ENCODE results near the gene BATF3. TPM values are rescaled to one million over a fixed set of nuclear protein-coding genes. Genes with fewer than 3 reads are reported as not detected.

Gene BATF3
- total RNA-seq, 1 experiment from 2014 or later = 5.8 TPM

DNA sequence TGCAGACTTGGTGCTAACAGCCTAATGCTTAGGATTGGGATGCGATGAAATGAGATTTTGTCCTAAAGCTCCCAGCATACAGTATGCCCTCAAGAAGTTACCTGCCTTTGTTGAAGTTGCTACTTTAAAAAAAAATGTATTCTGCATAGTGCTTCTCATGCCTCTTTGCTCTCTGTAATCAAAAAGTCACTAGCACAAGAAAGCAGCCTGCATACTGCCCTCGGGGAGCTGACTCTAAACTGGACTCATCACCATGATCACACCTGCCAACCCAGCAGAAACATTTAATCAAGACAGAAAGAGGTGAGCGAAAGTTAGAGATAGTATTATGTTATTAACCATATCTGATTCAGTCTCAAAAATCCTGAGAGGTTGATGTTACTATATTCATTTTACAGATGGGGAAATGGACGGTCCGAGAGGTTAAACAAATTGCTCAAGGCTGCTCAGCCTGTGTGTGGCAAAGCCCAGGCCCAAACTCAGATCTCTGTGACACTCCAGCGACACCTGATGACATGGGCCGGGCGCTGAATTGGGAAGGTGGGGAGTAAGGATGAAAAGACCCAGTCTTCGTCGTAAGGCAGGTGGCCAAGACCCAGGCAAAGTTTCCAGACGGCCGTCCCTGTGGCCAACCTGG, 1.1 kb downstream of the BATF3 start:
- Histone ChIP-seq H3K27me3 (ENCODE audit: control insufficient read depth, insufficient read depth, low read length) (peaks cover 62% of the 10 kb centered on the region), H3K36me3 (replicated peaks; ENCODE audit: control insufficient read depth, insufficient read depth, low read length) (no peaks in the 10 kb centered on the region), H3K4me3 (ENCODE audit: insufficient read depth, low read depth, low read length) (peak overlapping the region; percentile 57)
- no peak for DNase-seq

- Histone ChIP-seq H3K4me3 (ENCODE audit: insufficient read depth, low read depth, low read length) (no peak overlapping the region), H3K36me3 (replicated peaks; ENCODE audit: control insufficient read depth, insufficient read depth, low read length) (no peaks in the 10 kb centered on the region), H3K27me3 (ENCODE audit: control insufficient read depth, insufficient read depth, low read length) (peaks cover 49% of the 10 kb centered on the region)
- DNase-seq = no peak
These were observed 2.8 kb downstream of the BATF3 start for GRCh38 chr1:212696721-212697331.

DNA sequence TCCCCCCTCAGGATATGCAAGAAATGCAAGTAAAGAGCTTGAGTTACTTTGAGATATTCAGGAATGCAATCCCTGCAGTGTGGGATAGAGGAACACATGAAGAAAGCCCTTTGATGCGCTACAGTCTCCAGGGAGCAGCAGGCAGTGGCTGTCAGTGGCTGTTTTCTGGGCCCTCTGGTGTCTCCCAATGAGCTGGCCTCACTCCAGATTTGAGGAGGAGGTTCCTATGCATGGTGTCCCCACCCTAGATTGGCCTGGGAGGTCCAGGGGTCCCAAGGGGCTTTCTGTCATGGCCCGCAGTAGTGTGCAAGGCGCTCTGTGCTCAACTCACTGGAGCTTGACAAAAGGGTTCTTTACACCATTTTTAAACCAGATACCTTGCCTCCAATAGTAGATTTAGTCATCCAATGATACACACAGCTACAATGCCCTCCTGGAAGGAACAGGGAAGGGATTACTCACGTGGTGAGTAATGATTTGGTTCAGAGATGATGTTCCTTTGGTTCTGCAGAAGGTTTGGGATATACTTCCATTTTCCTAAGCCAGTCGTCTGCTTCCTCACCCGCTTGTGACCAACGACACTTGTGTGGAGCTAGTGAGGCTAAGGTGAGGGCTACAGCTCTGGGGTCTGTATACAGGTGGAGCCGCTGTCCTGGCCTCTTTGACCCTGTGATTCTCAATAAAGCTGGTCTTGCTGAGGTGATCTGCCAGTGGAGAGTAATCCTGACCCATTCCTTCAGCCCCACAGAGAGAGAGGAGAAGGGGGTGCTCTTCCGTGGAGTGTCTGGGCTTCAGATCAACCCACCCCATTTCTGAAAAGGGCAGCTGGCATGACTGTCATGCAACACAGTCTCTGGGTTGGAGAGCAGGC, 6.6 kb downstream of the BATF3 start:
- peak; percentile 55 for DNase-seq
- Histone ChIP-seq H3K27me3 (ENCODE audit: control insufficient read depth, insufficient read depth, low read length) (peaks cover 12% of the 10 kb centered on the region), H3K4me3 (ENCODE audit: insufficient read depth, low read depth, low read length) (no peak overlapping the region), H3K36me3 (replicated peaks; ENCODE audit: control insufficient read depth, insufficient read depth, low read length) (no peaks in the 10 kb centered on the region)

DNA sequence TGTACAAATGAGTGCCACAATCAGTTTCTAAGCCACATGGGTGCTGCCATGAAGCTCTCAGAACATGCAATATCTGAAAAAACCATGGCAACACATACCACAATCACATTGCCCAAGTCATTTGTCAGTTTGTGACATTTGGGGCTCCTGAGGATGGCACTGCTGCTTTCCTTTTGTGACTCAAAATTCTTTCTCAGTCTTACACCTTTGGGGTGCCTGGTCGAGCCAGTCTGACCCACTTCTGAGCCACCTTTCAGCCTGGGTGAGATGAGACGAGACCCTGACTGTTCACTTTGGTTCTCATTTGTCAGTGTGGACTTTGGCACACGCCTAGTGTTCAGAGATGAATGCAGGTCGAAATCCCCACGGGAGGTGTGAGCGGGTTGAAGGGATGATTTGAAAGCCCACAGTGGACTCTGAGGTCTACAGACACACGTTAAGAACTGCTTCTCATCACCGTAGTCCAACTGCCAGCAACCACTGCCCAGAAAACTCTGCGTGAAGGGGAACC, 8.0 kb downstream of the BATF3 start:
- DNase-seq = no peak
- Histone ChIP-seq H3K36me3 (replicated peaks; ENCODE audit: control insufficient read depth, insufficient read depth, low read length) (no peaks in the 10 kb centered on the region), H3K4me3 (ENCODE audit: insufficient read depth, low read depth, low read length) (no peak overlapping the region), H3K27me3 (ENCODE audit: control insufficient read depth, insufficient read depth, low read length) (0 out of 2 replicates have a peak, but pooled peaks cover 1% of the 10 kb centered on the region)

DNA sequence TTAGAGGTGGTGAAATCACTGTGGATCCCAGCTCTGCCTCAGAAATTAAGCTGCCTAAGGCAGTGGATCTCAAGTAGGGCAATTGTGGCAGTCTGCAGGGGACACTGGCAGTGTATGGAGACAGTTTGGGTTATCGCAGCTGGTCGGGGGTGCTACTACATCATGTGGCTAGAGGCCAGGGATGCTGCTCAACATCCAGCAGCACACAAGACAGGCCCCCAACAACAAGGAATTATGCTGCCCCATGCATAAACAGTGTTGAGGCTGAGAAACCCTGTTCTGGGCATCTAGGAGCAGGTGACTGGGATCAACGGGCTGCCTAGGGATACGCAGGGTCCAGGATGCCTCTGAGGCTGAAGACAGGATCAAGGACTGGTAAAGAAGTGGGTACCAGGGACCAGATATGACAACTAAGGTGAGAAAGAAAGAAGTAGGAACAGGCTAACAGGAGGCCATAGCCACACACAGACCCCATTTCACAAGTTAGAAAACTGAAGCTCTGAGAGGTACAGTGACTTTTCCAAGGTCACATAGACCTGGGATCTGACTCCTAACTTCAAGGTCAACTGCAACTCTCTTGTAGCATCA, 8.7 kb downstream of the BATF3 start:
- DNase-seq = no peak
- Histone ChIP-seq H3K27me3 (ENCODE audit: control insufficient read depth, insufficient read depth, low read length) (no peaks in the 10 kb centered on the region), H3K36me3 (replicated peaks; ENCODE audit: control insufficient read depth, insufficient read depth, low read length) (no peaks in the 10 kb centered on the region), H3K4me3 (ENCODE audit: insufficient read depth, low read depth, low read length) (no peak overlapping the region)

DNA sequence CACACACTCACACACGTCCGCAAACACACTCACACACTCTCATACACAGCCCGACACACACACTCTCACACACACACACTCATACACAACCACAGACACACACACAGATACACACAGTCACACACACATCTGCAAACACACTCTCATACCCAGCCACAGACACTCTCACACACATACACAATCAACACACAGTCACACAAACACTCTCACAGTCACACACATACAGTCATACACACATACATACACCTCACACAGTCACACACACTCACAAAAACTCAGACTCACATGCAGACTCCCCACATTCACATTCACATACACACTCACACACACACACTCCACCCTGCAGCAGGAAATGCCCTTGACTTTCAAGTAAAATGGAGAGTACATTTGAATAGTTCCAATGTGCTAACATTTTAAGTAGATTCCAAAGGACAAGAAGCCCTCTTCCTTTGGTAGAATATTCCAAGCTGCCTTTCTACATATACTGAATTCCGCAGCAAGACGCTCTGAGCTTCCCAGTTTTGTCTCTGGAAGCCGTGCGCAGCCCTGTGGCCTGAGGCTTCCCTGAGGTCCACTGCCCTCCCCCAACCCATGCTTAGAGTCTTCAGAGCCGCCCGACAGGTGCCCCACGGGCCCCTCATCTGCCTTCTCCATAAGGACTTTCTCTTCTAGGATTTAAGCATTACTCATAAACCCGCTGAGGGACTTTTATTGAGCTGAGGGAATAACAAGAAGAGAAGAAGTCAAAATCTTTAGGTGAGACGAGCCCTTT, 9.7 kb downstream of the BATF3 start:
- Histone ChIP-seq H3K4me3 (ENCODE audit: insufficient read depth, low read depth, low read length) (no peak overlapping the region), H3K27me3 (ENCODE audit: control insufficient read depth, insufficient read depth, low read length) (no peaks in the 10 kb centered on the region), H3K36me3 (replicated peaks; ENCODE audit: control insufficient read depth, insufficient read depth, low read length) (no peaks in the 10 kb centered on the region)
- no peak for DNase-seq

- Histone ChIP-seq H3K4me3 (ENCODE audit: insufficient read depth, low read depth, low read length) (no peak overlapping the region), H3K27me3 (ENCODE audit: control insufficient read depth, insufficient read depth, low read length) (no peaks in the 10 kb centered on the region), H3K36me3 (replicated peaks; ENCODE audit: control insufficient read depth, insufficient read depth, low read length) (no peaks in the 10 kb centered on the region)
- DNase-seq = no peak
These were observed 10.4 kb downstream of the BATF3 start for GRCh38 chr1:212689196-212689725.

DNA sequence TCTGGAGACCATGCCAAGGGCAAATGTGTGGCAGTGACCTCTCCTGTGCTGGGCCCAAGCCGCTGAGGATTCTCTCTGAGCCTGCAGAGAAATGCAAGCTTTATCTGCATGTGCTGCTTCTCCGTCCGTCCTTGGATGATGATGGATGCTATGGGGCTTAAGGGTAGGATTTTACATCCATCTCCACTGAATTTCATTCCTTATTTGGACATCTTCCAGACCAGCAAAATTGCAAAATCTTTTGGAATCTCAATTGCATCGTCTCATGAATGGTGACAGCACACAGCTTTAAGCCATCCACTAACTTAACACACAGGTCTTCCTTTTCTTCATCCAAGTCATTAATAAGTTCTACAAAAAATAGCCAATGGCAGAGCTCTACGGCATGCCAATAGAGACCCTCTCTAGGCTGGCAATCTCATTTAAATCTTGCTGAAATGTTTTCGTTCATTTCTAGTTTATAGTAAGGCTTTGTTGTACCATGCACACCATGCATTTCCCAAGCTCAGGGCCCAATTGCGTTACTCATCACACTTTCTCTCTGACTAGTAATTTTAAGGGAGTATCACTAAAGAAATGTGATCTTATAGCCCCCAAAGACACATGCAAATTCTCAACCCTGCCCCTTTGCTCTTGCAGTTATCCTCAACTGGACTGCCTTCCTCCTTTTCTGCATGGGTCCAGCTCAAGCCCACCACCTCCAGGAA, 11.1 kb downstream of the BATF3 start:
- no peaks in the 10 kb centered on the region for H3K36me3 ChIP-seq (replicated peaks; ENCODE audit: control insufficient read depth, insufficient read depth, low read length)
- H3K27me3 ChIP-seq (ENCODE audit: control insufficient read depth, insufficient read depth, low read length) = no peaks in the 10 kb centered on the region
- H3K4me3 ChIP-seq (ENCODE audit: insufficient read depth, low read depth, low read length) = no peak overlapping the region
- no peak for DNase-seq

DNA sequence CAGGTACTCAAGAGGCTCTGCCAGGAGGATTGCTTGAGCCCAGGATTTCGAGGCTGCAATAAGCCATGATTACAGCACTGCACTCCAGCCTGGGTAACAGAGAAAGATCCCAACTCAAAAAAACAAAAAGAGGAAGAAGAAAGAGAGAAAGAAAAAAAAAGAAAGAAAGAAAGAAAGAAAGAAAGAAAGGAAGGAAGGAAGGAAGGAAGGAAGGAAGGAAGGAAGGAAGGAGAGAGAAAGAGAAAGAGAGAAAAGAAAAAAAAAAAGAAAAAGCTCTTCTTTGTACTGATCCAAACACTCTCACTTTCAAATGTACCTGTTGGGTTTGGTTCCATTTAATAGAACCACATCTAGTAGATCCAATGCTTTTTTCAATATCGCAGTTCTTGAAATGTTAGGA, 11.8 kb downstream of the BATF3 start:
- Histone ChIP-seq H3K27me3 (ENCODE audit: control insufficient read depth, insufficient read depth, low read length) (no peaks in the 10 kb centered on the region), H3K36me3 (replicated peaks; ENCODE audit: control insufficient read depth, insufficient read depth, low read length) (no peaks in the 10 kb centered on the region), H3K4me3 (ENCODE audit: insufficient read depth, low read depth, low read length) (no peak overlapping the region)
- DNase-seq = no peak

DNA sequence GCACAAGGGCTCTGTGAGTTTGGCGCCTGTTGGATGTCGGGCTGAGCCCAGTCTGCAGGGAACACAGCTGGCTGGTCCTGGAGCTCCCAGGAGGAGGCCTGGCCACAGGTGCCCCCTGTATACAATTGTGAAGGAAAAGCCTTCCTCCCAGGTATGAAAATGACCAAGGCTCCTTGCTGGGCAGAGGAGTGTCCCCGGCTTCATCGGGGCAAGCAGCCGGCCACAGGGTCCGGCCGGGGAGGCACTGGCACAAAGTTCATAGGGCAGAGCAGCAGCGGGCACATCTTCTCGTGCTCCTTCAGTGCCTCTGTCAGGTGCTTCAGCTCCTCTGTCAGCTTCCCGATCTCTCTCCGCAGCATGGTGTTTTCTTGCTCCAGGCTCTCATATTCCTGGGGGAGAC, 13.0 kb downstream of the BATF3 start:
- no peaks in the 10 kb centered on the region for H3K36me3 ChIP-seq (replicated peaks; ENCODE audit: control insufficient read depth, insufficient read depth, low read length)
- no peak overlapping the region for H3K4me3 ChIP-seq (ENCODE audit: insufficient read depth, low read depth, low read length)
- no peaks in the 10 kb centered on the region for H3K27me3 ChIP-seq (ENCODE audit: control insufficient read depth, insufficient read depth, low read length)
- no peak for DNase-seq

DNA sequence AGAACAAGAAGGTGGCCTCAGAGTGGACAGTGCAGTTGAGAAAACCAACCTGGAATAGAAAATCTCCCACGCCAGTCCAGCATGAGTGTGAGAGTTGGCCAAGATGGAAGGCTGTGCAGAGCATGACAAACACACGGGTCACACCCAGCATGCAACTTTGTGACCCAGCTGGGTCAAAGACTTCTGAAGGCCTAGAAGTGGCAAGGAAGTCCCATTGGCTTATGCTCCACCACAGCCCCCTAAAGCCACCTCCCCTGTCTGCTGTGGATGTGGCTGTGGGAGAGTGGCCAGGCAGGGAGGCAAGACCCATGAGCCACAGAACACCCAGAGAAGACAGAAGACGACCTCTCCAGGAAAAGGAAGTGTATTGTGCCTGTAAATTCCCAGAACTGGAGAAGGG, 13.6 kb downstream of the BATF3 start:
- H3K36me3 ChIP-seq (replicated peaks; ENCODE audit: control insufficient read depth, insufficient read depth, low read length) = no peaks in the 10 kb centered on the region
- no peak for DNase-seq
- H3K4me3 ChIP-seq (ENCODE audit: insufficient read depth, low read depth, low read length) = no peak overlapping the region
- H3K27me3 ChIP-seq (ENCODE audit: control insufficient read depth, insufficient read depth, low read length) = no peaks in the 10 kb centered on the region

GRCh38 chr1:212685429-212685828, 14.2 kb downstream of the BATF3 start:
- no peaks in the 10 kb centered on the region for H3K27me3 ChIP-seq (ENCODE audit: control insufficient read depth, insufficient read depth, low read length)
- no peaks in the 10 kb centered on the region for H3K36me3 ChIP-seq (replicated peaks; ENCODE audit: control insufficient read depth, insufficient read depth, low read length)
- no peak overlapping the region for H3K4me3 ChIP-seq (ENCODE audit: insufficient read depth, low read depth, low read length)
- DNase-seq = no peak

- H3K36me3 ChIP-seq (replicated peaks; ENCODE audit: control insufficient read depth, insufficient read depth, low read length) = no peaks in the 10 kb centered on the region
- DNase-seq = no peak
- no peaks in the 10 kb centered on the region for H3K27me3 ChIP-seq (ENCODE audit: control insufficient read depth, insufficient read depth, low read length)
- no peak overlapping the region for H3K4me3 ChIP-seq (ENCODE audit: insufficient read depth, low read depth, low read length)
These were observed 15.0 kb downstream of the BATF3 start for GRCh38 chr1:212684521-212685090.
